NCI-H146 (cell line): ENCODE data around the gene COX10.
"Not testable (repeated sequence)": the region's sequence is repeated elsewhere in the genome, so short reads cannot be mapped to it uniquely, and the experiment has no call there.

Experiments
- DNase-seq: peaks from one replicate; lab custom pipeline; 2025; lab: John Stamatoyannopoulos, UW

Gene COX10

GRCh38 chr17:14123619-14124278 lies 54.4 kb downstream of the COX10 start:
- no peak for DNase-seq

- no peak for DNase-seq
These were observed 55.5 kb downstream of the COX10 start for GRCh38 chr17:14124854-14125253.

- no peak for DNase-seq
These were observed 56.3 kb downstream of the COX10 start for GRCh38 chr17:14125518-14126137.

GRCh38 chr17:14133104-14133503 lies 63.8 kb downstream of the COX10 start:
- no peak for DNase-seq

- DNase-seq, result no peak
These were observed 65.2 kb downstream of the COX10 start for GRCh38 chr17:14134456-14134855.

- no peak for DNase-seq
These were observed 66.7 kb downstream of the COX10 start for GRCh38 chr17:14135906-14136590.

GRCh38 chr17:14138649-14139048 lies 69.3 kb downstream of the COX10 start:
- DNase-seq, result no peak

- no peak for DNase-seq
These were observed 74.4 kb downstream of the COX10 start for GRCh38 chr17:14143688-14144087.

- DNase-seq, result no peak
These were observed 75.2 kb downstream of the COX10 start for GRCh38 chr17:14144508-14144907.

- no peak for DNase-seq
These were observed 80.4 kb downstream of the COX10 start for GRCh38 chr17:14149751-14150150.

GRCh38 chr17:14150619-14151018 lies 81.3 kb downstream of the COX10 start:
- no peak for DNase-seq

- no peak for DNase-seq
These were observed 83.4 kb downstream of the COX10 start for GRCh38 chr17:14152721-14153120.

- DNase-seq, result no peak
These were observed 84.1 kb downstream of the COX10 start for GRCh38 chr17:14153374-14153773.

GRCh38 chr17:14156689-14157088 lies 87.4 kb downstream of the COX10 start:
- no peak for DNase-seq

- DNase-seq, result no peak
These were observed 88.5 kb downstream of the COX10 start for GRCh38 chr17:14157822-14158221.

GRCh38 chr17:14158707-14159106 lies 89.4 kb downstream of the COX10 start:
- no peak for DNase-seq

- no peak for DNase-seq
These were observed 92.1 kb downstream of the COX10 start for GRCh38 chr17:14161419-14161818.

- DNase-seq, result no peak
These were observed 96.3 kb downstream of the COX10 start for GRCh38 chr17:14165616-14166015.

- not testable (repeated sequence) for DNase-seq
These were observed 98.5 kb downstream of the COX10 start for GRCh38 chr17:14167831-14168230.

GRCh38 chr17:14168582-14168981 lies 99.3 kb downstream of the COX10 start:
- DNase-seq, result no peak

GRCh38 chr17:14169287-14169686 lies 100.0 kb downstream of the COX10 start:
- no peak for DNase-seq

GRCh38 chr17:14169901-14170300 lies 100.6 kb downstream of the COX10 start:
- DNase-seq, result no peak

GRCh38 chr17:14176989-14177388 lies 107.7 kb downstream of the COX10 start:
- DNase-seq, result not testable (repeated sequence)
